HG02981 (cell line): Measurements from ENCODE around the gene AMFR.

Experiments used
- ATAC-seq: cut with Tn5 transposase; IDR thresholded peaks from one replicate; pipeline ENCODE4 v1.9.1; 2021; ENCODE audit warnings: mild to moderate bottlenecking, moderate library complexity; ENCODE audit not compliant: unreplicated experiment

AMFR gene

DNA sequence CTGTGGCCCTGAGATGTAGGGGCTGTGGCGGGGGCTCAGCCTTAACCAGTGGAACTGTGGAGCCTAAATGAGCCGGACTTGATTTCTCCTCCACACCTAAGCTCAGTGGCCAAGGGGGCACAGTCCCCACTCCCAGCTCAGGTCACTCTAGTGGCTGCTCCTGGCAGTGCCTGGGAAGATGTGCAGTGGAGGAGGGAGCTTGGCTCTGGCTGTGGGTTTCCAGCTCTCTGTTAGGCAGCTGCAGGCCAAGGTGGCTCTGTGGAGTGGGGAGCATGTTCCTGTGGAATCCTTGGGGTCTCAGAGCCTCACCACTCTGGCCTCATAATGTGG, 76.3 kb downstream of the AMFR start:
- ATAC-seq, result no peak

DNA sequence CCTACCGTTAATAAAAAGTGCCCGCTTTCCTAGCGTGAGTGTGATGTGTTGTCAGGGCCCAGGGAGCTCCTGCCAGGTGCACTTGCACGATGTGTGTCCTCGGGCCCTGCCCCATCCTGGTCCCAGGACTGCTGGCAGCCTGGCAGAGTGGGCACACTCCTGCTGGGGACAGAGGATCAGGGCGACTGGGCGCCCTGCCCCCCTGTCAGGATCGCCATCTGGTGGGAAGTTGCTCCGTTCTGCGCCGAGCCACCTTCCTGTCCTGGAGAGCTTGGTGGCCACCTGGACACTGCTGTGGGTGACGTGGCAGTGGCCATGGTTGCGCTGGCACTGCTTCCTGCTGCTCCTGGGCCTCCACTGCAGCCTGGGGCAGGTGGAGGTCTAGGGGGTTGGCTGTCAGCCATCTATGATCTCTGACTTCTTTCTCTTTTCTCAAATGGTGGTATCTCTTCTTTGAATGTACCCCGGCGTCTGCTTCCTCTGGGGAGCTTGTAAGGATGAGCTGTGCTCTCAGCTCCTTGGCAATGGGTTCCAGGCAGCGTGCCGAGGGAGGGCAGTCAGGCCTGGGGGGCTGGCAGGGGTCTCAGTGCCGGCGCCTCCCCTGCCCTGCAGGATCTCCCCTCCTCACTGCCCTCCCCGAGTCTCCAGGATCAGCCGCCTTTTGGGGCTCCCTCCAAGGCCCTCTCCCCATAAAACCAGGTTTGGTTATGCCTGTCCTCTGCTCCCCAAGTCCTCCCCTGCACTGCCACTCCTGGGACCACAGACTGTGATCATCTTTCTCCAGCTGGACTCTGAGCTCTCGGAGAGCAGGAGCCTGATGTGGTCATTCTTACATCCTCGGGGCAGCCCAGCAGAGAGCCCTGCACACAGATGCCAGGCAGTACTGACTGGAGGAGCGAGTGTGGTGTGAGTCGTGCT, 76.9 kb downstream of the AMFR start:
- no peak for ATAC-seq

DNA sequence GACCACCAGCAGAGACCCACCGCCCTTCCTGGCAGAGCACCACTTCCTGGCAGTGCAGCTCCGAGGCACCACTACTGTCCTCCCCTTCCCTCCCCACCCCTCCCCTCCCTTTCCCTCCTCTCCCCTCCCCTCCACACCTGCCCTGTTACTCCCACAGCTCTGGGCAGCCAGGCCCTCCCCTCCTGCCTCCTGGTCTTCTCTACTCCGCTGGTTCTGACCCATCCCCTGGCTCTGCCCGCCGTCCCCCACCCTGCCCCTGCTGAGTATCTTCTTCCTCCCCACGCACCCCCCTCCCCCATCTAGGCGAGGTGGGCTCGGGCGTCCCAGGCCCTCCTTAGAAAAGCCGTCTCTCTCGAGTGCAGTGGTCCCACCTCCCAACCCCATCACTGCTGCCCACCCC, 77.7 kb downstream of the AMFR start:
- no peak for ATAC-seq

- no peak for ATAC-seq
These were observed 78.2 kb downstream of the AMFR start for GRCh38 chr16:56347166-56347565.

- no peak for ATAC-seq
These were observed 79.0 kb downstream of the AMFR start for GRCh38 chr16:56346131-56346890.

GRCh38 chr16:56345406-56346050, 79.8 kb downstream of the AMFR start:
- no peak for ATAC-seq

DNA sequence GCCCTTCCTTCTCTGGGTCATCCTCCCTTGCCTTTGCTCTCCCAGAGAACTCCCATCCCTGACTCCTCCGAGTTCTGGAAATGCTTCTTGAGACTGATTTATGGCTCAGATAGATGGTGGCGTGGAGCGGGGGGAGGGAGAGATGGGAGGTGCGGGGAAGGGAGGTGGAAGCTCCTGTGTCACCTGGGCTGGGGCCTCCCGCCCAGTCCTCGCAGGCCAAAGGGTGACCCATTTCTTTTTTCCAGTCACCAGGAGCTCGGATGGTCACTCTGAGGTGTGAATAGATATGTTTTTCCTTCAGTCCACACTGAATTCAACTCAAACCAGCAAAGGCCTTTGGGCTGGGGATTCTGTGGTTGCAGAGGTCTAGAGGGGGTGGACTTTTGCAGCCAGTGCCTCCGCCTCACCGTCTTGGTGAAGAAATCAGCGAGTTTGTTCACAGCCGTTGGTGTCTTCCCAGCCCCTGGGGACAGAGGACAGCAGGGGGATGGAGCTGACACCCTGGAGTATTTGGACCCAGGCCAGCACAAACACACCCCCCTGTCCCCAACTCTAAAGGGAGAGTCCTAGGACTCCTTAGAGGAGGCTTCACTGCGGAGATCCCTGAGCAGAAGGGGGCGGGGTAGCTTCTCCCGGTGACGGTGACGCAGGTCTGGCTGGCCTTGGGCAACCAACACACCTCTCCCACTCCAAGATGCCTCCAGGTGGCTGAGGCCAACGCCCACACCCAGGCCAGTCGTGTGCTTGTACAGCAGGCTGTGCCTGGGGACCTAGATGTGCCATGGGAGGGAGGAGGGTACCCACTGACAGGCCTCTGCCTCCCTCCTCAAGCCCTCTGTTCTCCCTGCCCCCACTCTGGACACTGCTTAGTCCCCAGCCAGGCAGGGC, 80.6 kb downstream of the AMFR start:
- no peak for ATAC-seq

- ATAC-seq, result no peak
These were observed 81.5 kb downstream of the AMFR start for GRCh38 chr16:56343661-56344517.

GRCh38 chr16:56341656-56342399, 83.5 kb downstream of the AMFR start:
- no peak for ATAC-seq

GRCh38 chr16:56340864-56341365, 84.4 kb downstream of the AMFR start:
- no peak for ATAC-seq

- no peak for ATAC-seq
These were observed 84.9 kb downstream of the AMFR start for GRCh38 chr16:56340416-56340815.

- ATAC-seq, result no peak
These were observed 85.7 kb downstream of the AMFR start for GRCh38 chr16:56339431-56340195.

- ATAC-seq, result no peak
These were observed 86.6 kb downstream of the AMFR start for GRCh38 chr16:56338566-56339318.

GRCh38 chr16:56337858-56338325, 87.5 kb downstream of the AMFR start:
- ATAC-seq, result no peak

- ATAC-seq, result no peak
These were observed 88.1 kb downstream of the AMFR start for GRCh38 chr16:56337131-56337857.

DNA sequence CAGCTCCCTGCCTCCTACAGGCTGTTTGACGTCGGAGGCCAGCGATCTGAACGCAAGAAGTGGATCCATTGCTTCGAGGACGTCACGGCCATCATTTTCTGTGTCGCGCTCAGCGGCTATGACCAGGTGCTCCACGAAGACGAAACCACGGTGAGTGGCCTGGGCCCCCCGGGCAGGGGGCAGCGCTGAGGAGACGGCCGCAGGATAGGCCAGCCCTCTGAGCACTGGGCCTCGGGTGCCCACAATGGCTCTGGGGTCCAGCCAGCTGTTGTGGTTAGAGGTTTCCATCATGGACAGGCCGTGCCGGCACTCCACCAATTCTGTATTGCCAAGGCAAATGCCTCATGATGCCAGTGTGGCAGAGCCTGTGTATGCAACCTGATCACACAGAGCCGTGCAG, 88.6 kb downstream of the AMFR start:
- ATAC-seq, result no peak
